OCI-LY1 (cell line): ENCODE data around the gene CHRM4.

Source experiments
- EZH2 ChIP-seq: fragments of 200-600 bp; sonication (generic), shearing (Covaris generic); IDR thresholded peaks from 2 replicates; pipeline ENCODE4 v1.8.0; 2017; ENCODE audit warnings: borderline replicate concordance, mixed run types, mild to moderate bottlenecking, antibody characterized with exemption, low read length, moderate library complexity, mixed read lengths
- TF ChIP-seq, protein P1 (sequence below): fragments of 200-600 bp; sonication (generic), shearing (Covaris generic); IDR thresholded peaks from 2 replicates; pipeline ENCODE4 v1.5.1; 2017; ENCODE audit warnings: mild to moderate bottlenecking, antibody characterized with exemption, low read length, moderate library complexity, mixed read lengths

DNA sequence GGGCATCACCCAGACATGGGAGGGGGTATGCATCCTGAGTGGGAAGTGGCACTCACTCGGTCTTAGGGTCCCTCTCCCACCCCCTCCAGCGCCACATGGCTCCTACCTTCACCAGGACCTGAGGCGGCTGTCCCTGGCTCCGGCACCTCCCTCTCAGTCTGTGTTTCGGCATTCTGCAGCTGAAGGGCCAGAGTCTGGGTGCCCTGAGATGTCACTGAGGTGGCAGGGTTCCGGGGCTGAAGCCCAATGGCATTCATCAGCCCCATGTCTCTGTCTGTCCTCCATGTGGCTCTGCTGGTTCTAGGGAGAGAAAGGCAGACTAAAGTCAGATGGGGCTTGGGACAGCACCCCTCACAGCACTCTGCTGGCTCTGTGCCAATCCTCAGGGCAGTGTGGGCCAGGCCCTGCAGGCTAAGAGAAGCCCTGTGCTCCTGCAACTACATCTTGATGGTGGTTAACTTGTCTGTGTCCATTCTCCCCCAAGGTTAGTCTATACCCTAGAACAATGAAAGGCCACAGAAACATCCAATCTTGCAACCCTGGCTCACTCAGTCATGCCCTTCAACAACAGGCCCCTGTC lies 16.9 kb upstream of the CHRM4 start:
- TF ChIP-seq, protein P1, sequence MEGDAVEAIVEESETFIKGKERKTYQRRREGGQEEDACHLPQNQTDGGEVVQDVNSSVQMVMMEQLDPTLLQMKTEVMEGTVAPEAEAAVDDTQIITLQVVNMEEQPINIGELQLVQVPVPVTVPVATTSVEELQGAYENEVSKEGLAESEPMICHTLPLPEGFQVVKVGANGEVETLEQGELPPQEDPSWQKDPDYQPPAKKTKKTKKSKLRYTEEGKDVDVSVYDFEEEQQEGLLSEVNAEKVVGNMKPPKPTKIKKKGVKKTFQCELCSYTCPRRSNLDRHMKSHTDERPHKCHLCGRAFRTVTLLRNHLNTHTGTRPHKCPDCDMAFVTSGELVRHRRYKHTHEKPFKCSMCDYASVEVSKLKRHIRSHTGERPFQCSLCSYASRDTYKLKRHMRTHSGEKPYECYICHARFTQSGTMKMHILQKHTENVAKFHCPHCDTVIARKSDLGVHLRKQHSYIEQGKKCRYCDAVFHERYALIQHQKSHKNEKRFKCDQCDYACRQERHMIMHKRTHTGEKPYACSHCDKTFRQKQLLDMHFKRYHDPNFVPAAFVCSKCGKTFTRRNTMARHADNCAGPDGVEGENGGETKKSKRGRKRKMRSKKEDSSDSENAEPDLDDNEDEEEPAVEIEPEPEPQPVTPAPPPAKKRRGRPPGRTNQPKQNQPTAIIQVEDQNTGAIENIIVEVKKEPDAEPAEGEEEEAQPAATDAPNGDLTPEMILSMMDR, result no peak
- no peak for TF ChIP-seq EZH2
